ENCODE measurements around the gene GNA12. TPM values are rescaled to one million over a fixed set of nuclear protein-coding genes. Genes with fewer than 3 reads are reported as not detected.

Gene GNA12
- total and polyA plus RNA-seq, 12 donors, result 8.2 to 65.1 (median 42.9) TPM

DNA sequence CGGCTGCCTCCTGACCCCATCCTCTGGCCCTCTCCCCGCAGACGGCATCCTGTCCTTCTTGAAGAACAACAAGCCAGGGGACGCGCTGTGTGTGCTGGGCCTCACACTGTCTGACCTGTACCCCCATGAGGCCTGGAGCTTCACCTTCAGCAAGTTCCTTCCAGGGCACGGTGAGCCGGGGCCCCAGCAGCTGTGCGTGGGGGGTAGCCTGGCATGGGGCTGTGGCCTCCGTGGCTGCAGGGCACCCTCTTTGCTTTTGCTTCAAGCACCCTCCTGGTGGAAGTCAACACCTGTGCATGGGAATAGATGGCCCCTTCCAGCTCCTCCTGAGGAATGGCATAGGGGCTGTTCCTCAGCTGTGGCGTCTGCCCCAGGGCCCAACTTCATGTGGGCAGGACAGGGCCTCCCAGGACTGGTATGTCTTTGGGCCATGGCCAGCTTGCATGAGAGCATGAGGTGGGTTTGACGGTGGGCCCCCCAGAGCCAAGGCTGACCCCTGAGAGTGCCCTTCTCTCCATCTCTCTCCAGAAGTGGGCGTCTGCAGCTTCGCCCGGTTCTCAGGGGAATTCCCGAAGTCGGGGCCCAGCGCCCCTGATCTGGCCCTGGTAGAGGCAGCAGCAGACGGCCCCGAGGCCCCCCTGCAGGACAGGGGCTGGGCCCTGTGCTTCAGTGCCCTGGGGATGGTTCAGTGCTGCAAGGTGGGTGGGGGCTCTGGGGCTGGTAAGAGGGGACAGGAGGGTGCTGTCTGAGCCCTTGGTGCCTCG, 135.4 kb downstream of the GNA12 start:
- H3K36me3 ChIP-seq (replicated peaks in 1 of 2), result no peaks in the 10 kb centered on the region
- no peak overlapping the region for H3K27ac ChIP-seq
- peaks cover 0 to 4% of the 10 kb centered on the region in 2 donors for H3K4me1 ChIP-seq (replicated peaks in 1 of 2)
- H3K27me3 ChIP-seq, result no peaks in the 10 kb centered on the region
- intact Hi-C loops (cut with DNase I), result no loop called here
- WGBS, 4 donors, result 68 to 94% (median 88%) methylated on average over 4 to 20 of the region's 20 CpGs
- DNase-seq, result no peak
- TF ChIP-seq, protein P1, sequence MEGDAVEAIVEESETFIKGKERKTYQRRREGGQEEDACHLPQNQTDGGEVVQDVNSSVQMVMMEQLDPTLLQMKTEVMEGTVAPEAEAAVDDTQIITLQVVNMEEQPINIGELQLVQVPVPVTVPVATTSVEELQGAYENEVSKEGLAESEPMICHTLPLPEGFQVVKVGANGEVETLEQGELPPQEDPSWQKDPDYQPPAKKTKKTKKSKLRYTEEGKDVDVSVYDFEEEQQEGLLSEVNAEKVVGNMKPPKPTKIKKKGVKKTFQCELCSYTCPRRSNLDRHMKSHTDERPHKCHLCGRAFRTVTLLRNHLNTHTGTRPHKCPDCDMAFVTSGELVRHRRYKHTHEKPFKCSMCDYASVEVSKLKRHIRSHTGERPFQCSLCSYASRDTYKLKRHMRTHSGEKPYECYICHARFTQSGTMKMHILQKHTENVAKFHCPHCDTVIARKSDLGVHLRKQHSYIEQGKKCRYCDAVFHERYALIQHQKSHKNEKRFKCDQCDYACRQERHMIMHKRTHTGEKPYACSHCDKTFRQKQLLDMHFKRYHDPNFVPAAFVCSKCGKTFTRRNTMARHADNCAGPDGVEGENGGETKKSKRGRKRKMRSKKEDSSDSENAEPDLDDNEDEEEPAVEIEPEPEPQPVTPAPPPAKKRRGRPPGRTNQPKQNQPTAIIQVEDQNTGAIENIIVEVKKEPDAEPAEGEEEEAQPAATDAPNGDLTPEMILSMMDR (IDR thresholded peaks at IDR 0.05), result no peak
- no peak for TF ChIP-seq POLR2A (IDR thresholded peaks at IDR 0.05)
- H3K4me3 ChIP-seq, result no peak overlapping the region
- H3K9me3 ChIP-seq (replicated peaks in 1 of 3), result no peaks in the 10 kb centered on the region

DNA sequence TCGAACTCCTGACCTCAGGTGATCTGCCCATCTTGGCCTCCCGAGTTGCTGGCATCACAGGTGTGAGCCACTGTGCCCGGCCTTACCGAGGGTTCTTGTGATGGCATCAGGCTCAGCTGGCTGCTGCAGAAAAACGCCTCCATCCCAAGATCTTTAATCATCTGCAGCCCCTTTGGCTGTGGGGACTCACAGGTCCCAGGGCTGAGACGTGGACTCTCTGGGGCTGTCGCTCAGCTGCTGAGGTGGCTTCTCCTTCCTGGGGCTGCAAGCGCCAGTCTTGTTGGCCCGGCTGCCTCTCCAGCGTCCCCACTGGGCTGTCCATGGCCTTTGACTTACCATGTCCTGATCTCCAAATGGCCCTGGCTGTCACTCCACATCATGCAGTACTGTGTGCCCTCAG, 136.1 kb downstream of the GNA12 start:
- no peak for DNase-seq
- 84 to 93% (median 92%) methylated on average over 4 to 10 of the region's 10 CpGs; no CpG with 5 or more reads in 1 of the 4 donors for WGBS, 4 donors
- no peak overlapping the region for H3K4me3 ChIP-seq
- intact Hi-C loops (cut with DNase I), result no loop called here
- H3K9me3 ChIP-seq (replicated peaks in 1 of 3), result no peaks in the 10 kb centered on the region
- no peaks in the 10 kb centered on the region for H3K36me3 ChIP-seq (replicated peaks in 1 of 2)
- peaks cover 0 to 4% of the 10 kb centered on the region in 2 donors for H3K4me1 ChIP-seq (replicated peaks in 1 of 2)
- TF ChIP-seq POLR2A (IDR thresholded peaks at IDR 0.05), result no peak
- TF ChIP-seq, protein P1 (IDR thresholded peaks at IDR 0.05), result no peak
- H3K27ac ChIP-seq, result no peak overlapping the region
- H3K27me3 ChIP-seq, result no peaks in the 10 kb centered on the region

DNA sequence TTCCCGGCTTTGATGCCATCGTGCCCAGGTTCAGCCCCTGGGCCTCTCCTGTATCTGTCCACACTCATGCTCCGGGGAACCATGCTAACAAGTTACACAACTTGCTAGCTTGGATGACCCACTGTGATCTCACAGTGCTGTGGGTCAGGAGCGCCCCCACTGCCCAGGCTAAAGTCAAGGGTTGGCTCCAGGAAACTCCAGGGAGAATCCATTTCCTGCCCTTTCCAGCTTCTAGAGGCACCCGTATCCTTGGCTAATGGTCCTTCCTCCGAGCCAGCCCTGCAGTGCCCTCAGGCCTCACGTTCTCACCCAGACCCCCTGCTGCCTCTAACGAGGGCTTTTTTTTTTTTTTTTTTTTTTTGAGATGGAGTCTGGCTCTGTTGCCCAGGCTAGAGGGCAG, 136.6 kb downstream of the GNA12 start:
- 70 to 78% (median 76%) methylated on average over 8 of the region's 8 CpGs for WGBS, 4 donors
- H3K9me3 ChIP-seq (replicated peaks in 1 of 3), result no peaks in the 10 kb centered on the region

DNA sequence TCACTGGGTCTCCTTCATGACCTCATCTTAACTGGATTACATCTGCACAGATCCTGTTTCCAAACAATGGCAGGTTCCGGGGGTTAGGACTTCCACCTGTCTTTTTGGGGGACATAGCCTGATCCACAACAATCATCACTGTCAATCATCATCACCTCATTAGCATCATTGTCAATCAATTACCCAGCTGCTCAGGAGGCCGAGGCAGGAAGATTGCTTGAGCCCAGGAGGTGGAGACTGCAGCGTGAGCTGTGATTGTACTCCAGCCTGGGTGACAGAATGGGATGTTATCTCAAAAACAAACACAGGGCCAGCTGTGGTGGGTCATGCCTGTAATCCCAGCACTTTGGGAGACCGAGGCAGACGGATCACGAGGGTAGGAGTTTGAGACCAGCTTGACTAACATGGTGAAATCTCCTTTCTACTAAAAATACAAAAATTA, 137.4 kb downstream of the GNA12 start:
- no peaks in the 10 kb centered on the region for H3K9me3 ChIP-seq (replicated peaks in 1 of 3)
- DNase-seq, result no peak
- H3K27ac ChIP-seq, result no peak overlapping the region
- peaks cover 0 to 4% of the 10 kb centered on the region in 2 donors for H3K4me1 ChIP-seq (replicated peaks in 1 of 2)
- H3K36me3 ChIP-seq (replicated peaks in 1 of 2), result no peaks in the 10 kb centered on the region
- WGBS, 4 donors, result 58 to 69% (median 62%) methylated on average over 6 of the region's 6 CpGs
- no peaks in the 10 kb centered on the region for H3K27me3 ChIP-seq
- intact Hi-C loops (cut with DNase I), result no loop called here
- H3K4me3 ChIP-seq, result no peak overlapping the region
- no peak for TF ChIP-seq POLR2A (IDR thresholded peaks at IDR 0.05)
- TF ChIP-seq, protein P1 (IDR thresholded peaks at IDR 0.05), result no peak

More for the DNA sequence above, 136.6 kb downstream of the GNA12 start:
- Histone ChIP-seq H3K4me3 (no peak overlapping the region), H3K36me3 (replicated peaks in 1 of 2) (no peaks in the 10 kb centered on the region), H3K27ac (no peak overlapping the region), H3K4me1 (replicated peaks in 1 of 2) (peaks cover 0 to 4% of the 10 kb centered on the region in 2 donors), H3K27me3 (no peaks in the 10 kb centered on the region)
- TF ChIP-seq POLR2A (IDR thresholded peaks at IDR 0.05), result no peak
- TF ChIP-seq, protein P1 (IDR thresholded peaks at IDR 0.05), result no peak
- intact Hi-C loops (cut with DNase I), result no loop called here
- DNase-seq, result no peak

Data from adrenal gland (tissue), 12 donors.